Measurements from ENCODE around the gene OR5T2. TPM values are rescaled to one million over a fixed set of nuclear protein-coding genes. Genes with fewer than 3 reads are reported as not detected.

Gene OR5T2
- total RNA-seq, 2 donors from 2014 or later, result not detected

DNA sequence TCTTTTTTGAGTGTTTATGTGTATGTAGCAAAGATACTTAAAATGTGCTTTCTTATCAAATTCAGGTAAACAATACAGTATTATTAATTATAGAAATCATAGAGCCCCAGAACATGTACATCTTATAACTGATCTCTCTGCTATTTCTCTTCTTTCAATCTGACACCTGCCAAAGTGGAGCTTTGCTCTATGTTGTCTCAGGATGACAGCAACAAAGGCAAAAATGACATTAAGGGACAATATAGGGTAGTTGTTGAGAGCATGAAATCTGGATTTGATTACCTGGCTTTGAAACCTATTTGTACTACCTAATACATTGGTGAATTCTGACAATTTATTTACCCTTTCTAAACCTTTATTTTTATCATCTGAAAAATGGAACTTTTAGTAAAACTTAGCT, 50.6 kb downstream of the OR5T2 start:
- TF ChIP-seq CTCF (IDR thresholded peaks at IDR 0.05) (no peak), POLR2A (IDR thresholded peaks at IDR 0.05) (no peak)

More for the DNA sequence above, 50.6 kb downstream of the OR5T2 start:
- Histone ChIP-seq H3K9me3 (no peaks in the 10 kb centered on the region), H3K36me3 (replicated peaks in 1 of 2; ENCODE audit: insufficient read depth in 1 of 2, low read depth in 2 of 2) (no peaks in the 10 kb centered on the region), H3K4me3 (no peak overlapping the region), H3K4me1 (no peaks in the 10 kb centered on the region), H3K27ac (no peak overlapping the region), H3K27me3 (no peaks in the 10 kb centered on the region)
- DNase-seq (no peak), ATAC-seq (no peak)
- intact Hi-C loops (cut with DNase I), result no loop called here

Other genes with a start within 250 kb of the OR5T2 start
- gene OR5F1, start 239.6 kb downstream of the OR5T2 start, total RNA-seq, result not detected
- not detected for gene OR5AS1, start 206.6 kb downstream of the OR5T2 start, total RNA-seq
- not detected for gene OR8I2, start 140.9 kb downstream of the OR5T2 start, total RNA-seq
- gene OR8H2, start 130.6 kb downstream of the OR5T2 start, total RNA-seq, result not detected
- gene OR8H3, start 111.9 kb downstream of the OR5T2 start, total RNA-seq, result not detected
- not detected for gene OR8J3, start 94.1 kb downstream of the OR5T2 start, total RNA-seq
- not detected for gene OR8K5, start 73.9 kb downstream of the OR5T2 start, total RNA-seq
- gene OR5J2, start 57.6 kb downstream of the OR5T2 start, total RNA-seq, result not detected
- not detected for gene OR5T3, start 18.0 kb upstream of the OR5T2 start, total RNA-seq
- gene OR5T1, start 39.9 kb upstream of the OR5T2 start, total RNA-seq, result not detected
- gene OR8H1, start 58.0 kb upstream of the OR5T2 start, total RNA-seq, result not detected
- not detected for gene OR8K3, start 80.9 kb upstream of the OR5T2 start, total RNA-seq
- gene OR8K1, start 111.8 kb upstream of the OR5T2 start, total RNA-seq, result not detected
- not detected for gene OR8J1, start 120.0 kb upstream of the OR5T2 start, total RNA-seq
- gene OR8U1, start 141.4 kb upstream of the OR5T2 start, total RNA-seq, result not detected
- not detected for gene OR5AL1, start 178.4 kb upstream of the OR5T2 start, total RNA-seq
- gene OR5M3, start 239.1 kb upstream of the OR5T2 start, total RNA-seq, result not detected

Measured in body of pancreas (tissue), 4 donors.